Measurements from ENCODE around the gene KLF15.

DNA sequence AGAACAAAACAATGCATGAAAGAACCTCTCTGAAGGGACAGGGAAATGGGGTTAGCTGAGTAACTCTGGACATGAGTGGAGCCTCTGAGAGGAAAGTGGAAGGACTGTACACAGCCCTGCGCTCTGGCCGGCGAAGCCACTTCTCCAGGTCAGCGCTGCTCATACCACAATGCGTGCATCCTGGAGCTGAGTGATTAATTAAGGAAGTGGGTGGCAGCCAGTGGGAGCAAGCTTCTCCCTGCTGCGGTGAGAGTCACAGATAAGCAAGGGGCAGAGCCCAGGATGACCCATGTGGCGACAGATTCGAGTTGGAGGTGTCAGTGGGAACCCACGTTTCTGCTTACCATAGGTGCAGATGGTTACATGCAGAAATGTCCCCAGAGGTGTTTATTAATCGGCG lies 48.0 kb downstream of the KLF15 start:
- TF ChIP-seq EZH2 (IDR thresholded peaks at IDR 0.05; ENCODE audit: borderline replicate concordance, insufficient read depth, low read depth, low read length, poor library complexity, severe bottlenecking) = no peak
- TF ChIP-seq, protein P1, sequence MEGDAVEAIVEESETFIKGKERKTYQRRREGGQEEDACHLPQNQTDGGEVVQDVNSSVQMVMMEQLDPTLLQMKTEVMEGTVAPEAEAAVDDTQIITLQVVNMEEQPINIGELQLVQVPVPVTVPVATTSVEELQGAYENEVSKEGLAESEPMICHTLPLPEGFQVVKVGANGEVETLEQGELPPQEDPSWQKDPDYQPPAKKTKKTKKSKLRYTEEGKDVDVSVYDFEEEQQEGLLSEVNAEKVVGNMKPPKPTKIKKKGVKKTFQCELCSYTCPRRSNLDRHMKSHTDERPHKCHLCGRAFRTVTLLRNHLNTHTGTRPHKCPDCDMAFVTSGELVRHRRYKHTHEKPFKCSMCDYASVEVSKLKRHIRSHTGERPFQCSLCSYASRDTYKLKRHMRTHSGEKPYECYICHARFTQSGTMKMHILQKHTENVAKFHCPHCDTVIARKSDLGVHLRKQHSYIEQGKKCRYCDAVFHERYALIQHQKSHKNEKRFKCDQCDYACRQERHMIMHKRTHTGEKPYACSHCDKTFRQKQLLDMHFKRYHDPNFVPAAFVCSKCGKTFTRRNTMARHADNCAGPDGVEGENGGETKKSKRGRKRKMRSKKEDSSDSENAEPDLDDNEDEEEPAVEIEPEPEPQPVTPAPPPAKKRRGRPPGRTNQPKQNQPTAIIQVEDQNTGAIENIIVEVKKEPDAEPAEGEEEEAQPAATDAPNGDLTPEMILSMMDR (IDR thresholded peaks at IDR 0.05) = no peak

Data from B cell (primary cell).